Renal cortex interstitium (tissue), 11 donors: ENCODE results near the gene KREMEN2. TPM values are rescaled to one million over a fixed set of nuclear protein-coding genes. Genes with fewer than 3 reads are reported as not detected.

Source experiments
- DNase-seq, 11 donors: peaks; one replicate each; pipeline ENCODE4 v3.0.0-alpha.2; 2013; ENCODE audit warnings: low read depth in 9 of 11, low spot score in 4 of 11; ENCODE audit errors: extremely low read depth in 1 of 11
- polyA plus RNA-seq, 3 donors: library from polyadenylated mRNA; unstranded; fragments of 120-200 nt; gene quantifications; one replicate each; pipeline ENCODE4 v1.2.1, GENCODE V29; 2013; ENCODE audit not compliant: insufficient read length in 3 of 3

KREMEN2 gene
- polyA plus RNA-seq, 3 donors, result 1.3 to 2.6 (median 2.0) TPM

- DNase-seq, result no peak
These were observed 48.8 kb downstream of the KREMEN2 start, which contains the start of gene CLDN9 for GRCh38 chr16:3012828-3013420. Gene CLDN9 (plus strand): TSS chr16:3012923. CDS start chr16:3013363, 440 bp downstream.

DNA sequence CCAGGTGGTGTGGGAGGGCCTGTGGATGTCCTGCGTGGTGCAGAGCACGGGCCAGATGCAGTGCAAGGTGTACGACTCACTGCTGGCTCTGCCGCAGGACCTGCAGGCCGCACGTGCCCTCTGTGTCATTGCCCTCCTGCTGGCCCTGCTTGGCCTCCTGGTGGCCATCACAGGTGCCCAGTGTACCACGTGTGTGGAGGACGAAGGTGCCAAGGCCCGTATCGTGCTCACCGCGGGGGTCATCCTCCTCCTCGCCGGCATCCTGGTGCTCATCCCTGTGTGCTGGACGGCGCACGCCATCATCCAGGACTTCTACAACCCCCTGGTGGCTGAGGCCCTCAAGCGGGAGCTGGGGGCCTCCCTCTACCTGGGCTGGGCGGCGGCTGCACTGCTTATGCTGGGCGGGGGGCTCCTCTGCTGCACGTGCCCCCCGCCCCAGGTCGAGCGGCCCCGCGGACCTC is 49.4 kb downstream of the KREMEN2 start:
- DNase-seq, result no peak

DNA sequence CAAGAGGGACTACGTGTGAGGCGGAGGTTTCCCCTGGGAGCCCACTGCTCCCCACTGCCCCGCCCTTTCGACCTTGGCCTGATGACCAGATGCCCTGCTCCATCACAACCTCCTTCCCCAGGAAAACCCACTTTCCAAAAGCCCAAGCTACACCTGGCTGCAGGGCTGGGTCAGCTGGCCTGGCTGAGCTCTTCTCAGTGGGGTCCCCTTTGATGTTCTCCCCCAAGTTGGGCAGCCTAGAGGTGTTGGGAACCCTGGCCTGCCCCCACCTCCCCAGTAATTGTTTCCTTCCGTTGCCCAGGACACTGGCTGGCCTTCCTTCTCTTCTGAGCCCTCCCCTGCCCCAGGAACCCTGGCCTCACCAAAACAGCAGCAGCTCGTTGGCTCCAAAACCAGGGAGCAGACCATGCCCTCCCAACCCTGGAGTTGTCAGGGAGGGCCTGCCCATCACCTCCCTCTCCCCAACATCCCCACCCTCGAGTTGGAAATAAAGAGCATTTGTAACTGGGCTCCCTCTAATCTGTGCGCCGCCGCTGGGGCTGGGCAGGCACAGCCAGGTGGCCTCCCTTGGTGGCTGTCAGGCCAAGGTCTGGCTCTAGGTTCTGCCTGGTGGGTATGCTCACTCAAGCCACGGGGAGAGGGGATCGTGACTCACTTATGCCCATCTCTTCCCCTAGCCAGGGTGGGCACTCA is 50.1 kb downstream of the KREMEN2 start:
- DNase-seq, result no peak

DNA sequence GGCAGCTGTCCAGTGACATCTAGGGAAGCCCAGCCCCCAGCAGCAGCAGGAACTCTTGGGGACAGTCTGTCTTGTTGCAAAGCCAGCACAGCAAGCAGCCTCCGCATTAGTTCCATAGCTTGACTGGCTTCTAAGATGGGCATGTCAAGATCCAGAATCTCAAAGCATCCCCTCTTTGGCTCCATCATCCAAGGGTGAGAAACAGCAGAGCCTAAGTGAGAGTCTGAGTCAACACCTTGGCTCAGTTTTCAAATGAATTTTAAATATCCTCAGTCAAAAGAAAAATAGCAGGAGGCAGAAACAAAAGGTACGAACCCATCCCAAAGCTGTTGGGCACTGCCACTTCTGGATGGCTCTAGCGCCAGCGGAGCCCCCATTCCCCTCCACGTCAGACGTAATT is 50.9 kb downstream of the KREMEN2 start:
- DNase-seq, result no peak

- DNase-seq, result no peak
These were observed 51.9 kb downstream of the KREMEN2 start for GRCh38 chr16:3015865-3016521.

DNA sequence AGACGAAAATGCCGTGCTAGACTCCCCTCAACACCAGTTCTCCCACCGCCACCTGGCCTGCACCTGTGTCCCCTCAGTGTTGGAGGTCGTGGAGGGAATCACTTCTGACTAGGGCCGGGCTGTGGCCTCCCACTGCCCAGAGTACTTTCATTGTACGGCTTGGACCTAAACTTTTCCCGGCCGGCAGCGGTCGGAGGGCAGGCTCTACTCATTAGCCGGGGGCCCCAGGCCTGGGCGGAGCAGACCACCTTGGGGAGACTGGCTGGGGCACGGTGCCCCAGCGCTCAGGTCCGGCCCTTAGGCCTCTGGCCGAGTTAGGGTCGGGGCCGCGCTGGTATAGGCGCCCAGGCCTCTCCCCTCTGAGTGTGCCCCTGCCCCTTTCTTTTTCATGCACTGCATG is 53.3 kb downstream of the KREMEN2 start:
- DNase-seq, result no peak

Other genes with a start within 250 kb of the KREMEN2 start
- 1 to 10 TPM; 1.5 to 2.0 (median 1.8) TPM for gene PRSS27, start 244.1 kb upstream of the KREMEN2 start, polyA plus RNA-seq
- 100 to 1,000 TPM; 619 to 902 (median 689) TPM for gene SRRM2, start 211.6 kb upstream of the KREMEN2 start, polyA plus RNA-seq
- gene ELOB, start 187.0 kb upstream of the KREMEN2 start, polyA plus RNA-seq, result 100 to 1,000 TPM; 193 to 255 (median 237) TPM
- gene PRSS33, start 176.7 kb upstream of the KREMEN2 start, polyA plus RNA-seq, result under 1 TPM in 2 of 3 donors, not detected in 1; 0.22 to 0.24 TPM
- gene PRSS41, start 165.8 kb upstream of the KREMEN2 start, polyA plus RNA-seq, result not detected
- under 1 TPM in 2 of 3 donors, not detected in 1; 0.30 to 0.49 TPM for gene PRSS21, start 147.0 kb upstream of the KREMEN2 start, polyA plus RNA-seq
- gene ZG16B, start 134.0 kb upstream of the KREMEN2 start, polyA plus RNA-seq, result under 1 TPM in 1 of 3 donors, not detected in 2; 0.70 TPM
- 10 to 100 TPM in 1 of 3 donors, 1 to 10 TPM in 2; 2.8 to 12.2 (median 7.7) TPM for gene PRSS22, start 106.1 kb upstream of the KREMEN2 start, polyA plus RNA-seq
- gene FLYWCH2, start 81.1 kb upstream of the KREMEN2 start, polyA plus RNA-seq, result 10 to 100 TPM; 15.5 to 30.4 (median 30.0) TPM
- gene FLYWCH1, start 52.3 kb upstream of the KREMEN2 start, polyA plus RNA-seq, result 10 to 100 TPM; 17.8 to 45.4 (median 31.1) TPM
- gene PAQR4, start 5.1 kb downstream of the KREMEN2 start, polyA plus RNA-seq, result 10 to 100 TPM in 1 of 3 donors, 1 to 10 TPM in 2; 8.1 to 12.5 (median 8.3) TPM
- gene PKMYT1, start 16.2 kb downstream of the KREMEN2 start, polyA plus RNA-seq, result 10 to 100 TPM; 11.7 to 22.4 (median 18.8) TPM
- 1 to 10 TPM; 1.7 to 3.2 (median 2.5) TPM for gene CLDN9, start 48.6 kb downstream of the KREMEN2 start, polyA plus RNA-seq
- 10 to 100 TPM; 33.8 to 42.0 (median 34.4) TPM for gene CLDN6, start 53.9 kb downstream of the KREMEN2 start, polyA plus RNA-seq
- 10 to 100 TPM in 2 of 3 donors, 1 to 10 TPM in 1; 6.7 to 17.6 (median 12.9) TPM for gene TNFRSF12A, start 56.1 kb downstream of the KREMEN2 start, polyA plus RNA-seq
- 10 to 100 TPM; 59.0 to 77.2 (median 64.2) TPM for gene HCFC1R1, start 59.7 kb downstream of the KREMEN2 start, polyA plus RNA-seq
- 10 to 100 TPM; 28.2 to 35.9 (median 30.5) TPM for gene THOC6, start 59.8 kb downstream of the KREMEN2 start, polyA plus RNA-seq
- gene BICDL2, start 72.7 kb downstream of the KREMEN2 start, polyA plus RNA-seq, result 1 to 10 TPM; 1.0 to 2.5 (median 2.0) TPM
- 1 to 10 TPM; 1.4 to 2.9 (median 1.9) TPM for gene MMP25, start 82.3 kb downstream of the KREMEN2 start, polyA plus RNA-seq
- 10 to 100 TPM; 26.8 to 38.3 (median 29.6) TPM for gene IL32, start 101.4 kb downstream of the KREMEN2 start, polyA plus RNA-seq
- under 1 TPM in 2 of 3 donors, not detected in 1; 0.26 to 0.27 TPM for gene ZSCAN10, start 135.0 kb downstream of the KREMEN2 start, polyA plus RNA-seq
- 10 to 100 TPM; 14.2 to 18.3 (median 18.0) TPM for gene ZNF205, start 148.3 kb downstream of the KREMEN2 start, polyA plus RNA-seq
- gene ZNF213, start 170.8 kb downstream of the KREMEN2 start, polyA plus RNA-seq, result 10 to 100 TPM in 2 of 3 donors, 1 to 10 TPM in 1; 8.6 to 17.5 (median 13.3) TPM
- not detected for gene OR1F1, start 223.9 kb downstream of the KREMEN2 start, polyA plus RNA-seq